Vagina (tissue), 2 donors: ENCODE data around the gene ZNF423. TPM values are rescaled to one million over a fixed set of nuclear protein-coding genes. Genes with fewer than 3 reads are reported as not detected.
A peak's percentile ranks its signal among the peaks of the same experiment; 100 is the strongest.

Experiments used
- DNase-seq, 2 donors: peaks; one replicate each; pipeline ENCODE4 v3.0.0-alpha.2; 2017; ENCODE audit errors: extremely low spot score in 2 of 2
- H3K27ac ChIP-seq: fragments of 200-600 bp; sonication (generic); one replicate; pipeline ENCODE4 v1.5.1; 2019
- H3K27me3 ChIP-seq: fragments of 200-600 bp; sonication (generic); one replicate; pipeline ENCODE4 v1.5.1; 2019
- H3K36me3 ChIP-seq, 2 donors: fragments of 200-600 bp; sonication (generic); one replicate each; pipeline ENCODE4 v1.5.1; 2017 to 2019
- H3K4me1 ChIP-seq: fragments of 200-600 bp; sonication (generic); one replicate; pipeline ENCODE4 v1.5.1; 2019
- H3K4me3 ChIP-seq, 2 donors: fragments of 200-600 bp; sonication (generic); 1 replicate in 1 of 2; 2 replicates in 1 of 2; pipeline ENCODE4 v1.5.1; 2016 to 2019
- H3K9me3 ChIP-seq: fragments of 200-600 bp; sonication (generic); one replicate; pipeline ENCODE4 v1.5.1; 2019
- POLR2A ChIP-seq, 2 donors: fragments of 450-650 bp; IDR thresholded peaks; one replicate each; pipeline ENCODE4 v1.6.1; 2017; ENCODE audit warnings: antibody characterized with exemption in 2 of 2, mild to moderate bottlenecking in 2 of 2, moderate library complexity in 2 of 2
- POLR2AphosphoS5 ChIP-seq, 2 donors: sonication (generic); formaldehyde crosslinking; IDR thresholded peaks; one replicate each; pipeline ENCODE4 v1.9.0; 2017; ENCODE audit warnings: antibody characterized with exemption in 2 of 2, mild to moderate bottlenecking in 2 of 2, low read depth in 1 of 2; ENCODE audit not compliant: insufficient read depth in 1 of 2
- intact Hi-C: fragments of 100-400 bp; cut with DNase I; formaldehyde crosslinking; loops from one replicate; pipeline ENCODE4 v1.15.1; 2023
- total RNA-seq: library from RNA; depleted of rRNA; stranded (reverse); fragments of >200 nt; gene quantifications from one replicate; pipeline ENCODE4 v1.2.3, GENCODE V29; 2016
- TF ChIP-seq, protein P1 (sequence below), 3 experiments: fragments of 450-650 bp in 2 of 3; fragments of 200-600 bp in 1 of 3; sonication (generic) in 1 of 3; IDR thresholded peaks; one replicate each; pipeline ENCODE4 v1.5.1; 2017 to 2019; ENCODE audit warnings: antibody characterized with exemption in 3 of 3, mild to moderate bottlenecking in 2 of 3, moderate library complexity in 2 of 3

Gene ZNF423
- total RNA-seq, 1 donor from 2014 or later, result 10.3 TPM

DNA sequence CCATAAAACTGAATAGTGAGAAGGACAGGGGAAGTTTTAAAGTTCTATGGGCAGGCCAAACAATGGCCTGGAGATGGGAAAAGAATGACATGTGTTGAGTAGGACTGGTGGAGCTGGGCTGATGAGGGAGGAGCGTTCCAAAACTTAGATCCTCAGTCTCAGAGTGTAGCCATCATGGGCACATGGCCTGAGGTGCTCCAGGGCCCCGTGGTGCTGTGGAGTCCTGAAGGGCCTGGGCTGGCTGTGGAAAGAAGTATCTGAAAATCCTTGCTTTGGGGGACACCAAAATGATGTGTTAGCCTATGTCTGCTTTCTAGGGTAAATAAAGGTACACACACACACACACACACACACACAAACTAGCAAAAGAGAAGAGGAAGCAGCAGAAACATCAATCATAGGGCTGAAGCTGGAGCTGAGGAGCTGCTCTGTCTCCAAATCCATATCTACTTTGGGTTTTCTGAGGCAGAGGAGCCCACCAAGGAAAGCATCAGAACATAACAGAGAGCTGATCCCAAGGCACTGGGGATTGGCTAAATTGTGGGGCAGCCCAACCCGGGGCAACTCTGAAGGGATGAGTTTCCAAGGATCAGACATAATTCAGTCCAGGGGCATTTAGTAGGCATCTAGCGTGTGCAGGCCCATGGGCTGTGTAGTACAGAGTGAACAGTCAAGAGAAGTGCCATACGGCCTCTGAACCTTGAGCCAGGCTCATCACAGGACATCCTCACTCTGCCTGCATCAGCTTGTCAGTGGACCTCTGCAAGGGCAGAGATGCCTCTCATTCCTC lies 397.1 kb downstream of the ZNF423 start:
- Histone ChIP-seq H3K4me1 (no peaks in the 10 kb centered on the region), H3K4me3 (no peak overlapping the region), H3K27ac (no peak overlapping the region), H3K9me3 (no peaks in the 10 kb centered on the region), H3K27me3 (no peaks in the 10 kb centered on the region), H3K36me3 (no peaks in the 10 kb centered on the region)
- intact Hi-C loops, result no loop called here
- no peak for TF ChIP-seq POLR2A (IDR thresholded peaks at IDR 0.05)
- no peak for TF ChIP-seq POLR2AphosphoS5 (IDR thresholded peaks at IDR 0.05; ENCODE audit: insufficient read depth in 1 of 2, low read depth in 1 of 2)
- TF ChIP-seq, protein P1, sequence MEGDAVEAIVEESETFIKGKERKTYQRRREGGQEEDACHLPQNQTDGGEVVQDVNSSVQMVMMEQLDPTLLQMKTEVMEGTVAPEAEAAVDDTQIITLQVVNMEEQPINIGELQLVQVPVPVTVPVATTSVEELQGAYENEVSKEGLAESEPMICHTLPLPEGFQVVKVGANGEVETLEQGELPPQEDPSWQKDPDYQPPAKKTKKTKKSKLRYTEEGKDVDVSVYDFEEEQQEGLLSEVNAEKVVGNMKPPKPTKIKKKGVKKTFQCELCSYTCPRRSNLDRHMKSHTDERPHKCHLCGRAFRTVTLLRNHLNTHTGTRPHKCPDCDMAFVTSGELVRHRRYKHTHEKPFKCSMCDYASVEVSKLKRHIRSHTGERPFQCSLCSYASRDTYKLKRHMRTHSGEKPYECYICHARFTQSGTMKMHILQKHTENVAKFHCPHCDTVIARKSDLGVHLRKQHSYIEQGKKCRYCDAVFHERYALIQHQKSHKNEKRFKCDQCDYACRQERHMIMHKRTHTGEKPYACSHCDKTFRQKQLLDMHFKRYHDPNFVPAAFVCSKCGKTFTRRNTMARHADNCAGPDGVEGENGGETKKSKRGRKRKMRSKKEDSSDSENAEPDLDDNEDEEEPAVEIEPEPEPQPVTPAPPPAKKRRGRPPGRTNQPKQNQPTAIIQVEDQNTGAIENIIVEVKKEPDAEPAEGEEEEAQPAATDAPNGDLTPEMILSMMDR (IDR thresholded peaks at IDR 0.05), result no peak
- peak; percentile 55 to 58 for DNase-seq

DNA sequence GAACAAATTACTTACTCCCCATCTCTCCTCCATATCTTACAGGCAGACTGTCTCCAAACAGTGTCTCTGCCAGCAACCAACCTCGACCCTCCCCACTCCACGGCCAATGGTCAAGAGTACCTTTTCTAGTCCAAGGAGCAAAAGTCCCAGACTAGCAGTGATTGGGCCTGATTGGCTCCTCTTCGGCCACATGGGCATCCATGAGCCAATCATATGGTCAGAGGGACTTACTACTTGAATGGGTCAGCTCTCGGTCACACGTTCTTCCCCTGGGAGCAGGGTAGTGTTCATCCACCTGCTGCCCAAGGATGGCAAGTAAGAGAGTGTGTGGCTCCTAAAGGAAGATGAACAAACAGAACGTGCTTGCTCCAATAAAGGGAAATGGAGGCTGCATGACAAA lies 397.7 kb downstream of the ZNF423 start:
- no peaks in the 10 kb centered on the region for H3K36me3 ChIP-seq
- no peaks in the 10 kb centered on the region for H3K4me1 ChIP-seq
- no peaks in the 10 kb centered on the region for H3K9me3 ChIP-seq
- no peak overlapping the region for H3K4me3 ChIP-seq
- intact Hi-C loops, result no loop called here
- TF ChIP-seq, protein P1 (IDR thresholded peaks at IDR 0.05), result no peak
- no peak for TF ChIP-seq POLR2AphosphoS5 (IDR thresholded peaks at IDR 0.05; ENCODE audit: insufficient read depth in 1 of 2, low read depth in 1 of 2)
- peak; percentile 37 to 78 for DNase-seq
- H3K27me3 ChIP-seq, result no peaks in the 10 kb centered on the region
- no peak overlapping the region for H3K27ac ChIP-seq

- TF ChIP-seq POLR2AphosphoS5 (IDR thresholded peaks at IDR 0.05; ENCODE audit: insufficient read depth in 1 of 2, low read depth in 1 of 2) (no peak), POLR2A (IDR thresholded peaks at IDR 0.05) (no peak)
- TF ChIP-seq, protein P1 (IDR thresholded peaks at IDR 0.05), result no peak
- peak in 1 of 2 donors; percentile 47 for DNase-seq
These were observed 398.7 kb downstream of the ZNF423 start for GRCh38 chr16:49457196-49457595.

DNA sequence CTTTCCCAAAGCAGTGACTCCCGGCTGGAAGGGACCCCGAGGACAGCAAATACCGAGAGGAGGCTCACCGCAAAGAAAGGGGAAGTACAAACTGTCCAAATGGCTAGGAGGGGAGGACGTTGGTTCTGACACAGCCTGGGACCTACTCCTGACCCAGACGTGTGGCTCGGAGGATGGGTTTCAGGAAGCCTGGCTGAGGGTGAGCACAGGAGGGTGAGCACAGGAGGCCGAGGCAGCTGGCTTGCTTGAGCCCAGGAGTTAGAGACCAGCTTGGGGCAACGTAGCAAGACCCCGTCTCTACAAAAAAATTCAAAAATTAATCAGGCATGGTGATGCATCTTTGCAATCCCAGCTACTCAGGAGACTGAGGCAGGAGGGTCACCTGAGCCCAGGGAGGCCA lies 399.1 kb downstream of the ZNF423 start:
- intact Hi-C loops, result no loop called here
- Histone ChIP-seq H3K9me3 (no peaks in the 10 kb centered on the region), H3K27ac (no peak overlapping the region), H3K27me3 (no peaks in the 10 kb centered on the region), H3K36me3 (no peaks in the 10 kb centered on the region), H3K4me3 (no peak overlapping the region), H3K4me1 (no peaks in the 10 kb centered on the region)
- DNase-seq, result no peak
- TF ChIP-seq POLR2AphosphoS5 (IDR thresholded peaks at IDR 0.05; ENCODE audit: insufficient read depth in 1 of 2, low read depth in 1 of 2), result no peak
- TF ChIP-seq, protein P1 (IDR thresholded peaks at IDR 0.05), result no peak
- TF ChIP-seq POLR2A (IDR thresholded peaks at IDR 0.05), result no peak

More at GRCh38 chr16:49457196-49457595, 398.7 kb downstream of the ZNF423 start:
- H3K36me3 ChIP-seq, result no peaks in the 10 kb centered on the region
- H3K4me1 ChIP-seq, result no peaks in the 10 kb centered on the region
- no peaks in the 10 kb centered on the region for H3K9me3 ChIP-seq
- H3K27me3 ChIP-seq, result no peaks in the 10 kb centered on the region
- H3K4me3 ChIP-seq, result no peak overlapping the region
- intact Hi-C loops, result no loop called here
- no peak overlapping the region for H3K27ac ChIP-seq
